Myocyte (in vitro differentiated cells): Measurements from ENCODE around the gene UBTD2. TPM values are rescaled to one million over a fixed set of nuclear protein-coding genes. Genes with fewer than 3 reads are reported as not detected.
"Not testable (repeated sequence)": the region's sequence is repeated elsewhere in the genome, so short reads cannot be mapped to it uniquely, and the experiment has no call there.

ENCODE experiments used
- DNase-seq: peaks from one replicate; pipeline ENCODE4 v3.0.0-alpha.2; 2012; ENCODE audit warnings: low read depth
- total RNA-seq: library from RNA; depleted of rRNA; stranded (reverse); fragments of >200 nt; gene quantifications from 2 replicates; pipeline ENCODE4 v1.2.3, GENCODE V29; 2014

Gene UBTD2
- total RNA-seq, 1 donor from 2014 or later = 45.2 TPM

GRCh38 chr5:172293054-172293744, 9.6 kb upstream of the UBTD2 start:
- DNase-seq = peak; percentile 75

- DNase-seq = not testable (repeated sequence)
Measured at GRCh38 chr5:172291837-172292236, 8.3 kb upstream of the UBTD2 start.

DNA sequence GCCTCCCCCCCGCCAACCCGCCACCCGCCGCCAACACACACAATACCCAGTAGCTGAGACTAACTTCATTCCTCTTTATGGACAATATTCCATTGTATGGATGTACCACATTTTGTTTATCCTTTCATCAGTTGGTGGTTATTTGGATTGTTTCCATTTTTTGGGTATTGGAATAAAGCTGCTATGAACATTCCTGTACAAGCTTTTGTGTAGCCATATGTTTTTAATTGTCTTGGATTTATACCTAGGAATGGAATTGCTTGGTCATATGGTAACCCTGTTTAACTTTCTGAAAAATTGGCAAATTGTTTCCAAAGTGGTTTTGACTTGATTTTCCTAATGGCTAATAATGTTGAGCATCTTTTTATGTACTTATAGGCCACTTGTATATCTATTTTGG, 4.9 kb upstream of the UBTD2 start:
- no peak for DNase-seq

DNA sequence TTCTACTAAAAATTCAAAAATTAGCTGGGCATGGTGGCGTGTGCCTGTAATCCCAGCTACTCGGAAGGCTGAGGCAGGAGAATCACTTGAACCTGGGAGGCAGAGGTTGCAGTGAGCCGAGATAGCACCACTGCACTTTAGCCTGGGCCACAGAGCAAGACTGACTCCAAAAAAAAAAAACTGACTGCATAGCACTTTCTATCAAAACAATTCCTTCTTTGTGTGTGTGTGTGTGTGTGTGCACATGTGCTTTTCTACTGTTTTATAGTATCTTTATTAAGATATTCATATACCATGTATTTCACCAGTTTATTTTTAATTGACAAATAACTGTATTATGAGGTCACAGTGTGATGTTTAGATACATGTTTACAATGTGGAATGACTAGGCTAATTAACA, 3.6 kb upstream of the UBTD2 start:
- not testable (repeated sequence) for DNase-seq

GRCh38 chr5:172285226-172286143, 1.9 kb upstream of the UBTD2 start:
- no peak for DNase-seq

- peak; percentile 64 for DNase-seq
Measured at GRCh38 chr5:172284611-172284980, 1.0 kb upstream of the UBTD2 start.

- peak; percentile 88 for DNase-seq
Measured at GRCh38 chr5:172283862-172284610, 472 bp upstream of the UBTD2 start.

- no peak for DNase-seq
Measured at GRCh38 chr5:172282272-172283019, 1.1 kb downstream of the UBTD2 start.

GRCh38 chr5:172281346-172281745, 2.2 kb downstream of the UBTD2 start:
- DNase-seq = no peak

DNA sequence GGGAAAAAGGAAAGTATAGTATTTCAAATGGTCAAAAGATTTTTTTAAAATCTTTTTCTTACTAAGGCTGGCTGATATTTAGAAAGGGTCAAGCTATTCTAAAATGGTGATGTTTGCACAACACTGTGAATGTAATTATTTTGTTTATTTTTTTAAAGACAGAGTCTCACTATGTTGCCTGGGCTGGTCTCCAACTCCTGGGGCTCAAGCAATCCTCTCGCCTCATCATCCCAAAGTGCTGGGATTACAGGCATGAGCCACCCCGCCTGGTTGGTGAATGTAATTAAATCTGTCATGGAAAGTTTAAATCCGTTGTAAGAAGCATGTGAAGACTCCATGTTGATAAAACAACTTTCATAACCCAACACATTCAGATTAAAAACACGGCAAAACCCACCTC, 2.6 kb downstream of the UBTD2 start:
- DNase-seq = peak; percentile 28

DNA sequence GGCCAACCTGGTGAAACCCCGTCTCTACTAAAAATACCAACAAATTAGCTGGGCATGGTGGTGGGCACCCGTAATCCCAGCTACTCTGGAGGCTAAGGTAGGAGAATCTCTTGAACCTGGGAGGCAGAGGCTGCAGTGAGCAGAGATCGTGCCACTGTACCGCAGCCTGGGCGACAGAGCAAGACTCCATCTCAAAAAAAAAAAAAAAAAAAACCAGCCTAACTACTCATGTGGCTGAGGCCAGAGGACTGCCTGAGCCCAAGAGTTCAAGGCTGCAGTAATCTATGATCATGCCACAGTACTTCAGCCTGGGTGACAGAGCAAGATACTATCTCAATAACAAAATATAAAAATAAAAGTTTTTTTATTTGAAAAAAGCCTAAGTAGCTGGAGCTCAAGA, 3.2 kb downstream of the UBTD2 start:
- no peak for DNase-seq

- no peak for DNase-seq
Measured at GRCh38 chr5:172278356-172278755, 5.2 kb downstream of the UBTD2 start.

DNA sequence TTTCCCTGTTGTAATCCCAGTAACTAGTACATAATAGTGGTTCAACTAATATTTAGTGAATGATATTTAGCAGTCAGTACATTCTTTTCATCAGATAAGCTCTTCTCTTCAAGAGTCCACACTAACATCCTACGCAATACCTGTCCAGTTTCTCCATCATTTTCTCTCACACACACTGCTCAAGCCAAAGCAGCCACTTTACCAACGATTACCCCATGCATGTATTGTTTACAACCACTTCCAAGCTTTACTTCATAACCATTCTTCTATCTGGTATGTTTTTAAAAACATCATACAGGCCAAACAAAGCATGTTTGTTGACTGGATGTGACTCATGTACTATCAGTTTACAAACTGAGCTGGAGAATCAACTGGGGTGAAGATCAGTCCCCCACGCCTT, 7.3 kb downstream of the UBTD2 start:
- DNase-seq = peak; percentile 16

DNA sequence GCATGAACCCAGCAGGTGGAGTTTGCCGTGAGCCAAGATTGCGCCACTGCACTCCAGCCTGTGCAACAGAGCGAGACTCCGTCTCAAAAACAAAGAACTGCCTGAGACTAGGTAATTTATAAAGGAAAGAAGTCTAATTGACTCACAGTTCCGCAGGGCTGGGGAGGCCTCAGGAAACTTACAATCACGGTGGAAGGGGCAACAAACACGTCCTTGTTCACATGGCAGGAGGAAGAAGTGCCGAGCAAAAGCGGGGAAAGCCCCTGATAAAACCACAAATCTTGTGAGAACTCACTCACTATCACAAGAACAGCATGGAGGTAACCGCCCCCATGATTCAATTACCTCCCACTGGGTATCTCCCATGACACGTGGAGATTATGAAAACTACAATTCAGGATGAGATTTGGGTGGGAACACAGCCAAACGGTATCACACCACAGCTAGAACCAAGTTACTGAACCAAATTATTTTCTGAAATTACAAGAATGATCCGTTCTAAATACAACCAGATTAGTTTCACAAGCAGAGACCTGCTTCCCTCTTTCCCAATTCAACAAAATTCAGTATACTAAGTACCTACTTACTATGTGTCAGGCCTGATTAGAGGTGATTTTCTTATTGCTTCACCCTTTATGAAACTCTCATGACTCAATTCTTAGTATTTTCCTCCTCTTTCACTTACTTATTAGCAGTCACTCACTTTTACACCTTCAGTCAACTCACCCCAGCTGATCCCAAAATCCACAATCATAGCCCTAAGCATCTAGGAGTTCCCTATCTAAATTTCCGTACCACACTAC, 8.4 kb downstream of the UBTD2 start:
- no peak for DNase-seq

- DNase-seq = no peak
Measured at GRCh38 chr5:172267943-172268342, 15.6 kb downstream of the UBTD2 start.

DNA sequence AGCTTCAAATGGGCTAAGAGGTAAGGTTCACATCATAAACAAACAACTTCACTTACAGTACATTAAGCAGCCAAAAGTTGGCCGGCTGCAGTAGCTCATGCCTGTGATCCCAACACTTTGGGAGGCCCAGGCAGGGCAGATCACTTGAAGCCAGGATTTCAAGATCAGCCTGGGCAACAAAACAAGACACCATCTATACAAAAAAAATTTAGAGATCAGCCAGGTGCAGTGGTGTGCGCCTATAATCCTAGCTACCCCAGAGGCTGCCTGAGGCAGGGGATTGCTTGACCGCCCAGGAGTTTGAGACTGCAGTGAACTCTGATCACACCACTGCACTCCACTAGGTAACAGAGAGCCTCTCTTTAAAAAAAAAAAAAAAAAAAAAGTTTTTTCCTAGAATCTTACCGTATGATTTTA, 16.9 kb downstream of the UBTD2 start:
- DNase-seq = no peak

DNA sequence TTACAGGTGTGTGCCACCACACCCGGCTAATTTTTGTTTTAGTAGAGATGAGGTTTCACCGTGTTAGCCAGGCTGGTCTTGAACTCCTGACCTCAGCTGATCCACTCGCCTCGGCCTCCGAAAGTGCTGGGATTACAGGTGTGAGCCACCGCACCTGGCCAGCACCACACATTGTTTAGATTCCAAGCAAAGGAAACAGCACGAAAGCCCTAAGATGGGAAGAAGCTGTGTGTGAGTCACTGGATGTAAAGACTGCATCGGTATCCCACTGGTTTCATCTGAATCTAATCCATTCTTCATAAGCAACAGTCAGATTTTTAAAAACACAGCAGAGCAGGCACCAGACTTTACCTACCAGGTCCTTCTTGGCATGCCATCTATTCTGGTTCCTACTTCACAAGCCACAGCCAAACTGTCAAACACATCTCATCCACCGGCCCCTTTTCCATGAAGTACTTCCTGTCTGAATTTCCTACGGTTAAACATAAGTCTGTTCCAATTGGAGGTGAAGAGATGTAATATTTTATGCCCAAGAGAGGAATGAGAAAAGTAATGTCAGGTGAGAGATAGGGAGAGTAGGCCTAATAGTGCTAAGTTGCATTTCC, 17.4 kb downstream of the UBTD2 start:
- DNase-seq = no peak

DNA sequence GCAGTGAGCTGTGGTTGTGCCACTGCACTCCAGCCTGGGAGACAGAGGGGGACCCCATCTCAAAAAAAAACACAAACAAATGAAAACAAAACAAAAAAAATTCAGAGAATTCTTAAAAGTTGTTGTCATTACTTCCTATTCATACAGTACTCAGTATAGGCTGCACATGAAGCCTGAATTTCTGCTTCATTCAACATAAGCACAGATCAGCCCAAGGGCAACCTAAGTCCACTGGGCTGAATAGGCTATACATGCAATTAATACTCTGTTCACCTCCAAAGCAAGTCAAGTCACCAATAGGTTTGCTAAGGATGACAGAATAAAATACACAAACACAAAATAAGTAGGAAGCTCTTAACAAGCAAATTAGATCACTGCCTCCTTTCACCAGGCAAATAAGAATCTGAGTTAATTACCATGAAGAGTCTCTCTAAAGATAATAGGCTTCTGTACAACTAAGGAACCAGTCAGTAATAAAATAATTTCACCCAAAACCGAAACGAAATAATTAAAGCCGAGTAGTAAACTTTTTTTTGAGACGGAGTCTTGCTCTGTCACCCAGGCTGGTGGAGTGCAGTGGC, 18.7 kb downstream of the UBTD2 start:
- no peak for DNase-seq

DNA sequence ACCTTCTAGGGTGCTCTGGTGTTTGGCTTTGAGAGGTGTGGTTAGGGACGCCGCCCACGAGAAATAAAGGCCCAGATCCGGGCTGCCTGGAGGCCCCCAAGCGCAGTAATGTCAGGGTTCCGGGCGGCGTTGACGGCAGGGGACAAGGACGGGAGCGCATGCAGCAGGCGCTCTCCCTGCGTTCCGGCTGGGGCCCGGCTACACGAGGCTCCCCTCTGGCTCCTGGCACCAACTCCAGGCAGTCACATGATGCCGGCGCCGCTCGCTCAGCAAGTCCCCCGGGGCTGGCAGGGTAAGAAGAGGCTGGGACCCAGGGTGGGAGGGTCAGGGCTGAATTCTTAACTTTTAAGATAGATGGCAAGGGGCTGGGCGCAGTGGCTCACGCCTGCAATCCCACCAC, 28.1 kb downstream of the UBTD2 start:
- DNase-seq = no peak
